Spleen (tissue), 11 donors: ENCODE measurements around the gene ARID5B. TPM values are rescaled to one million over a fixed set of nuclear protein-coding genes. Genes with fewer than 3 reads are reported as not detected.

Source experiments
- DNase-seq: peaks from one replicate; pipeline ENCODE4 v3.0.0-alpha.2; 2020
- H3K27ac ChIP-seq, 8 donors: fragments of 200-600 bp; sonication (generic) in 7 of 8; 1 replicate in 4 of 8; 2 replicates in 4 of 8; pipeline versions ENCODE4 v1.5.0 to v1.8.0; 2016 to 2021; ENCODE audit warnings: inconsistent platforms in 4 of 8, mild to moderate bottlenecking in 4 of 8, moderate library complexity in 1 of 8
- H3K27me3 ChIP-seq, 7 donors: fragments of 200-600 bp; sonication (generic) in 6 of 7; replicated peaks in 1 of 7; 1 replicate in 4 of 7; 2 replicates in 3 of 7; pipeline versions ENCODE4 v1.5.0 to v1.8.0; 2016 to 2021; ENCODE audit warnings: inconsistent platforms in 3 of 7, mild to moderate bottlenecking in 1 of 7
- H3K36me3 ChIP-seq, 6 donors: fragments of 200-600 bp; sonication (generic) in 5 of 6; 1 replicate in 4 of 6; 2 replicates in 2 of 6; pipeline versions ENCODE4 v1.5.0 to v1.8.0; 2016 to 2021; ENCODE audit warnings: inconsistent platforms in 2 of 6
- H3K4me1 ChIP-seq, 6 donors: fragments of 200-600 bp; sonication (generic) in 5 of 6; 1 replicate in 3 of 6; 2 replicates in 3 of 6; pipeline versions ENCODE4 v1.5.0 to v1.8.0; 2016 to 2021; ENCODE audit warnings: inconsistent platforms in 3 of 6
- H3K4me3 ChIP-seq, 8 donors: fragments of 200-600 bp; sonication (generic) in 7 of 8; 1 replicate in 4 of 8; 2 replicates in 4 of 8; pipeline versions ENCODE4 v1.5.0 to v1.8.0; 2016 to 2021; ENCODE audit warnings: inconsistent platforms in 4 of 8, mild to moderate bottlenecking in 4 of 8, moderate library complexity in 2 of 8
- H3K9me3 ChIP-seq, 8 donors: fragments of 200-600 bp; sonication (generic) in 7 of 8; 1 replicate in 4 of 8; 2 replicates in 4 of 8; pipeline versions ENCODE4 v1.5.0 to v1.8.0; 2016 to 2021; ENCODE audit warnings: inconsistent platforms in 4 of 8
- POLR2A ChIP-seq, 3 donors: fragments of 450-650 bp; IDR thresholded peaks; one replicate each; pipeline ENCODE4 v1.5.1; 2017; ENCODE audit warnings: antibody characterized with exemption in 3 of 3, mild to moderate bottlenecking in 1 of 3
- POLR2AphosphoS5 ChIP-seq, 3 donors: sonication (generic); formaldehyde crosslinking; IDR thresholded peaks; one replicate each; pipeline ENCODE4 v1.5.1; 2017; ENCODE audit warnings: antibody characterized with exemption in 3 of 3
- WGBS, 5 donors: extraction: QIAGEN DNeasy Blood & Tissue Kit in 3 of 5; methylation state at CpG; one replicate each; pipeline versions ENCODE4 v1.1.5 to v1.1.7; 2013 to 2018; 5-methylcytosine and 5-hydroxymethylcytosine counted together
- intact Hi-C: fragments of 100-400 bp; cut with DNase I; formaldehyde crosslinking; loops from one replicate; pipeline ENCODE4 v1.15.0; 2023; ENCODE audit warnings: low total_unique reads
- polyA plus RNA-seq, 3 donors: library from polyadenylated mRNA; stranded (reverse); fragments of 200-250 nt; gene quantifications; one replicate each; pipeline ENCODE4 v1.2.1, GENCODE V29; 2013
- total RNA-seq, 7 donors: library from RNA; depleted of rRNA in 3 of 7; stranded (reverse); fragments of >200 nt in 3 of 7; fragmentation: NEBNext Ultra II Directional in 4 of 7; extraction: Animal tissue kit (Norgen Biotek cat#: 25700) in 4 of 7; gene quantifications; one replicate each; pipeline versions ENCODE4 v1.1.0 to v1.2.1, GENCODE V29; 2016 to 2021
- TF ChIP-seq, protein P1 (sequence below), 11 experiments: fragments of 200-600 bp in 7 of 11; fragments of 450-650 bp in 4 of 11; sonication (generic) in 4 of 11; IDR thresholded peaks in 8 of 11; conservative IDR thresholded peaks in 3 of 11; 1 replicate in 7 of 11; 2 replicates in 4 of 11; pipeline versions ENCODE4 v1.4.0 to v1.8.0; 2016 to 2021; ENCODE audit warnings: antibody characterized with exemption in 11 of 11, inconsistent platforms in 4 of 11, mild to moderate bottlenecking in 1 of 11
- donor health status: healthy with polysubstance abuse.
- donor health status: DM: no; HTN: no; CAD: no; lungs with moderate emphysema.
- donor health status: DM: no; HTN: no; CAD: no.
- donor health status: Bipolar disorder and iron deficiency.
- donor health status: healthy.
- donor health status: DM: no; HTN: no; CAD: no.
- donor health status: DM: yes; HTN: yes; CAD: no.

ARID5B gene
- total and polyA plus RNA-seq, 10 donors: 5.6 to 70.7 (median 46.2) TPM

DNA sequence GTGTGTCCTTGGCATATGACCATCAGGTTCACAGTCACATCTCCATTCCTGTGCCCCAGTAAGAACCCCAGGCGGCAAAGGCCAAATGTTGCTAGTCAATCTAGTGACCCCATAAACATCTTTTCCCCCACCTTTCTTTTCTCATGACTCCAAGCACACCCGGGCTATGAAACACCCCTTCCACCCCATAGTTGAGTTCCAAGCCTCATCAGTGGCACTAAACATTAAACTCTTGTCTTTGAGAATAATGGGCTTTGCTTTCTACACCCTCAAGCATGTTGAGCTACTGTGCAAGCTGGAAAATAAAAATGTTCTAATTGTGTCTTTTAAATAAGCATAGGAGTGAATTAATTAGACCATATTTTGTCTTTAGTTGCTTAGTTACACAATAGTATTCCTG lies 9.4 kb downstream of the ARID5B start:
- no peak for TF ChIP-seq POLR2AphosphoS5 (IDR thresholded peaks at IDR 0.05)
- TF ChIP-seq, protein P1, sequence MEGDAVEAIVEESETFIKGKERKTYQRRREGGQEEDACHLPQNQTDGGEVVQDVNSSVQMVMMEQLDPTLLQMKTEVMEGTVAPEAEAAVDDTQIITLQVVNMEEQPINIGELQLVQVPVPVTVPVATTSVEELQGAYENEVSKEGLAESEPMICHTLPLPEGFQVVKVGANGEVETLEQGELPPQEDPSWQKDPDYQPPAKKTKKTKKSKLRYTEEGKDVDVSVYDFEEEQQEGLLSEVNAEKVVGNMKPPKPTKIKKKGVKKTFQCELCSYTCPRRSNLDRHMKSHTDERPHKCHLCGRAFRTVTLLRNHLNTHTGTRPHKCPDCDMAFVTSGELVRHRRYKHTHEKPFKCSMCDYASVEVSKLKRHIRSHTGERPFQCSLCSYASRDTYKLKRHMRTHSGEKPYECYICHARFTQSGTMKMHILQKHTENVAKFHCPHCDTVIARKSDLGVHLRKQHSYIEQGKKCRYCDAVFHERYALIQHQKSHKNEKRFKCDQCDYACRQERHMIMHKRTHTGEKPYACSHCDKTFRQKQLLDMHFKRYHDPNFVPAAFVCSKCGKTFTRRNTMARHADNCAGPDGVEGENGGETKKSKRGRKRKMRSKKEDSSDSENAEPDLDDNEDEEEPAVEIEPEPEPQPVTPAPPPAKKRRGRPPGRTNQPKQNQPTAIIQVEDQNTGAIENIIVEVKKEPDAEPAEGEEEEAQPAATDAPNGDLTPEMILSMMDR (IDR thresholded peaks at IDR 0.05 in 8 of 11, conservative IDR thresholded peaks at IDR 0.05 in 3 of 11): no peak
- H3K4me1 ChIP-seq: peaks cover 0 to 68% (median 29%) of the 10 kb centered on the region in 6 donors
- H3K27me3 ChIP-seq: no peaks in the 10 kb centered on the region
- no peaks in the 10 kb centered on the region for H3K9me3 ChIP-seq
- intact Hi-C loops: no loop called here
- 48 to 96% (median 94%) methylated on average over 2 of the region's 2 CpGs for WGBS, 5 donors
- no peak overlapping the region for H3K4me3 ChIP-seq
- H3K27ac ChIP-seq: peak overlapping the region in 1 of 8 donors; percentile 7
- DNase-seq: no peak
- H3K36me3 ChIP-seq: peaks cover 0 to 44% (median 3%) of the 10 kb centered on the region in 6 donors

- Histone ChIP-seq H3K4me1 (peaks cover 0 to 68% (median 26%) of the 10 kb centered on the region in 6 donors), H3K9me3 (no peaks in the 10 kb centered on the region), H3K27me3 (no peaks in the 10 kb centered on the region), H3K36me3 (peaks cover 0 to 47% (median 3%) of the 10 kb centered on the region in 6 donors), H3K27ac (no peak overlapping the region), H3K4me3 (no peak overlapping the region)
- no peak for DNase-seq
- TF ChIP-seq, protein P1 (IDR thresholded peaks at IDR 0.05 in 8 of 11, conservative IDR thresholded peaks at IDR 0.05 in 3 of 11): no peak
- no peak for TF ChIP-seq POLR2AphosphoS5 (IDR thresholded peaks at IDR 0.05)
- TF ChIP-seq POLR2A (IDR thresholded peaks at IDR 0.05): no peak
- intact Hi-C loops: no loop called here
- 80 to 89% (median 87%) methylated on average over 5 of the region's 5 CpGs for WGBS, 5 donors
Measured at GRCh38 chr10:61911425-61911824, 9.9 kb downstream of the ARID5B start.

DNA sequence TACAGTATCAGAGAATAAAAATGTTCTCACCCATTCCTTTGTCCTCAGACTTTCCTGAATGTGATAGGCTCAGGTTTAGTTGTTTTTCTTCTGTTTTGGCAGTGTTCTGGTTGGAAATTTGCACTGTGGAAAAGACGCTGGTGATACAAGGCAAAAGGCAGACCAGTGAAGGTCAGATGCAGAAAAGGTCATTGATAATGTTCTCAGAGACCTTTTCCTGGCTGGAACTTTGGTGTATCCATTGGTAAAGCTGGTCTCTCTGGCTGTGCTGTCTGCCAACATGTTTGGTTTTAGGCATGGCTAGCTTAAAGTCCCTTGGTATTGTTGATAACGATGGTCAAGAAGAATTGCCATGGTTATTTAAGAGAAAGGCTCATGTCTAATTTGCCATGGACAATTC lies 11.5 kb downstream of the ARID5B start:
- TF ChIP-seq POLR2A (IDR thresholded peaks at IDR 0.05) (no peak), POLR2AphosphoS5 (IDR thresholded peaks at IDR 0.05) (no peak)
- TF ChIP-seq, protein P1 (IDR thresholded peaks at IDR 0.05 in 8 of 11, conservative IDR thresholded peaks at IDR 0.05 in 3 of 11): no peak
- Histone ChIP-seq H3K4me3 (no peak overlapping the region), H3K27me3 (no peaks in the 10 kb centered on the region), H3K4me1 (peaks cover 0 to 57% (median 25%) of the 10 kb centered on the region in 6 donors), H3K9me3 (peaks cover 0 to 6% (median 2%) of the 10 kb centered on the region in 8 donors), H3K36me3 (peaks cover 0 to 56% (median 3%) of the 10 kb centered on the region in 6 donors), H3K27ac (no peak overlapping the region)
- 81 to 94% (median 85%) methylated on average over 2 of the region's 2 CpGs for WGBS, 5 donors
- DNase-seq: no peak
- intact Hi-C loops: no loop called here

- TF ChIP-seq, protein P1 (IDR thresholded peaks at IDR 0.05 in 8 of 11, conservative IDR thresholded peaks at IDR 0.05 in 3 of 11): no peak
- Histone ChIP-seq H3K4me3 (no peak overlapping the region), H3K27me3 (no peaks in the 10 kb centered on the region), H3K9me3 (peaks cover 0 to 11% (median 7%) of the 10 kb centered on the region in 8 donors), H3K36me3 (peaks cover 0 to 70% (median 3%) of the 10 kb centered on the region in 6 donors), H3K27ac (no peak overlapping the region), H3K4me1 (peaks cover 0 to 51% (median 10%) of the 10 kb centered on the region in 6 donors)
- no peak for DNase-seq
- intact Hi-C loops: no loop called here
- 92 to 100% (median 93%) methylated on average over 1 of the region's 1 CpG for WGBS, 5 donors
Measured at GRCh38 chr10:61918140-61918539, 16.6 kb downstream of the ARID5B start.
